ENCODE results near the gene MAN2B2.
A peak's percentile ranks its signal among the peaks of the same experiment; 100 is the strongest.

MAN2B2 gene

GRCh38 chr4:6546681-6547447, 28.1 kb upstream of the MAN2B2 start:
- H3K79me2 ChIP-seq (ENCODE audit: low read length), result no peaks in the 10 kb centered on the region
- H3K9ac ChIP-seq (ENCODE audit: low read length), result no peak overlapping the region
- H3K4me1 ChIP-seq (ENCODE audit: low read length), result no peaks in the 10 kb centered on the region
- H3K27ac ChIP-seq (ENCODE audit: low read length), result no peak overlapping the region
- no peak overlapping the region for H3K4me2 ChIP-seq (ENCODE audit: low read depth, low read length)
- no peaks in the 10 kb centered on the region for H3F3A ChIP-seq (ENCODE audit: insufficient read depth, low read length)
- H3K9me2 ChIP-seq (replicated peaks; ENCODE audit: insufficient read depth, low read length), result no peaks in the 10 kb centered on the region
- H3K4me3 ChIP-seq (ENCODE audit: low read length), result no peak overlapping the region
- no peaks in the 10 kb centered on the region for H4K20me1 ChIP-seq (ENCODE audit: insufficient read depth, low read length)
- peaks cover 79% of the 10 kb centered on the region for H3K27me3 ChIP-seq (replicated peaks; ENCODE audit: insufficient read depth, low read length)
- H3K9me3 ChIP-seq (replicated peaks; ENCODE audit: insufficient read depth, low read length), result no peaks in the 10 kb centered on the region
- H2AFZ ChIP-seq (ENCODE audit: low read length), result no peak overlapping the region
- no peaks in the 10 kb centered on the region for H3K36me3 ChIP-seq (replicated peaks; ENCODE audit: insufficient read depth, low read length)
- TF ChIP-seq EZH2phosphoT487 (IDR thresholded peaks at IDR 0.05; ENCODE audit: low read length) (no peak), CTCF (IDR thresholded peaks at IDR 0.05; ENCODE audit: low read length) (peak; percentile 93)
- DNase-seq, result peak; percentile 60

GRCh38 chr4:6548201-6548881, 26.6 kb upstream of the MAN2B2 start:
- no peaks in the 10 kb centered on the region for H3K9me3 ChIP-seq (replicated peaks; ENCODE audit: insufficient read depth, low read length)
- TF ChIP-seq CTCF (IDR thresholded peaks at IDR 0.05; ENCODE audit: low read length), result 0 out of 2 replicates have a peak, but pooled peaks have one; percentile 14
- no peak for TF ChIP-seq EZH2phosphoT487 (IDR thresholded peaks at IDR 0.05; ENCODE audit: low read length)
- no peak for TF ChIP-seq EZH2 (optimal IDR thresholded peaks at IDR 0.05; ENCODE audit: low read depth, low read length)

GRCh38 chr4:6548882-6549230, 26.1 kb upstream of the MAN2B2 start:
- TF ChIP-seq CTCF (IDR thresholded peaks at IDR 0.05; ENCODE audit: low read length) (no peak), EZH2 (optimal IDR thresholded peaks at IDR 0.05; ENCODE audit: low read depth, low read length) (no peak), EZH2phosphoT487 (IDR thresholded peaks at IDR 0.05; ENCODE audit: low read length) (no peak)
- no peaks in the 10 kb centered on the region for H3K36me3 ChIP-seq (replicated peaks; ENCODE audit: insufficient read depth, low read length)
- no peak overlapping the region for H3K4me2 ChIP-seq (ENCODE audit: low read depth, low read length)
- H3F3A ChIP-seq (ENCODE audit: insufficient read depth, low read length), result no peaks in the 10 kb centered on the region
- H4K20me1 ChIP-seq (ENCODE audit: insufficient read depth, low read length), result no peaks in the 10 kb centered on the region
- no peaks in the 10 kb centered on the region for H3K9me2 ChIP-seq (replicated peaks; ENCODE audit: insufficient read depth, low read length)
- H3K4me1 ChIP-seq (ENCODE audit: low read length), result no peaks in the 10 kb centered on the region
- no peak overlapping the region for H2AFZ ChIP-seq (ENCODE audit: low read length)
- DNase-seq, result no peak
- no peaks in the 10 kb centered on the region for H3K9me3 ChIP-seq (replicated peaks; ENCODE audit: insufficient read depth, low read length)
- H3K27ac ChIP-seq (ENCODE audit: low read length), result no peak overlapping the region
- no peak overlapping the region for H3K9ac ChIP-seq (ENCODE audit: low read length)
- no peaks in the 10 kb centered on the region for H3K79me2 ChIP-seq (ENCODE audit: low read length)
- peaks cover 81% of the 10 kb centered on the region for H3K27me3 ChIP-seq (replicated peaks; ENCODE audit: insufficient read depth, low read length)
- H3K4me3 ChIP-seq (ENCODE audit: low read length), result no peak overlapping the region

More at GRCh38 chr4:6548201-6548881, 26.6 kb upstream of the MAN2B2 start:
- Histone ChIP-seq H3K27ac (ENCODE audit: low read length) (no peak overlapping the region), H3F3A (ENCODE audit: insufficient read depth, low read length) (no peaks in the 10 kb centered on the region), H3K27me3 (replicated peaks; ENCODE audit: insufficient read depth, low read length) (peaks cover 81% of the 10 kb centered on the region), H3K36me3 (replicated peaks; ENCODE audit: insufficient read depth, low read length) (no peaks in the 10 kb centered on the region), H3K4me3 (ENCODE audit: low read length) (no peak overlapping the region), H3K4me1 (ENCODE audit: low read length) (no peaks in the 10 kb centered on the region), H4K20me1 (ENCODE audit: insufficient read depth, low read length) (no peaks in the 10 kb centered on the region), H3K9me2 (replicated peaks; ENCODE audit: insufficient read depth, low read length) (no peaks in the 10 kb centered on the region), H3K4me2 (ENCODE audit: low read depth, low read length) (no peak overlapping the region), H3K9ac (ENCODE audit: low read length) (no peak overlapping the region), H3K79me2 (ENCODE audit: low read length) (no peaks in the 10 kb centered on the region), H2AFZ (ENCODE audit: low read length) (no peak overlapping the region)
- DNase-seq, result no peak

Data from MM.1S (cell line).